ENCODE data around the gene CDYL. TPM values are rescaled to one million over a fixed set of nuclear protein-coding genes. Genes with fewer than 3 reads are reported as not detected.
"Not testable (repeated sequence)": the region's sequence is repeated elsewhere in the genome, so short reads cannot be mapped to it uniquely, and the experiment has no call there.

CDYL gene
- polyA plus RNA-seq, 1 experiment = 26.6 TPM

- no peaks in the 10 kb centered on the region for H3K27me3 ChIP-seq (ENCODE audit: control insufficient read depth, insufficient read depth, low read length)
- no peak overlapping the region for H3K4me3 ChIP-seq (ENCODE audit: low read depth, low read length)
- no peak for TF ChIP-seq CTCF (IDR thresholded peaks at IDR 0.05; ENCODE audit: low read depth, low read length)
- H3K9me3 ChIP-seq (ENCODE audit: control insufficient read depth, insufficient read depth, low read length) = peaks cover 1% of the 10 kb centered on the region; the same call in 1 of the 2 replicates
- no peak overlapping the region for H3K27ac ChIP-seq (ENCODE audit: low read depth, low read length)
- CTCF ChIA-PET = no interaction called here
- no peak for DNase-seq (ENCODE audit: low read depth, low spot score)
- POLR2A ChIA-PET = no interaction called here
Observed at GRCh38 chr6:4820704-4821276, 44.6 kb downstream of the CDYL start.

GRCh38 chr6:4822476-4822875 lies 46.3 kb downstream of the CDYL start:
- peaks cover 2% of the 10 kb centered on the region; the same call in 1 of the 2 replicates for H3K9me3 ChIP-seq (ENCODE audit: control insufficient read depth, insufficient read depth, low read length)
- ChIA-PET CTCF (no interaction called here), POLR2A (no interaction called here)
- DNase-seq (ENCODE audit: low read depth, low spot score) = no peak
- H3K4me3 ChIP-seq (ENCODE audit: low read depth, low read length) = no peak overlapping the region
- H3K27ac ChIP-seq (ENCODE audit: low read depth, low read length) = no peak overlapping the region
- no peak for TF ChIP-seq CTCF (IDR thresholded peaks at IDR 0.05; ENCODE audit: low read depth, low read length)
- H3K27me3 ChIP-seq (ENCODE audit: control insufficient read depth, insufficient read depth, low read length) = no peaks in the 10 kb centered on the region

GRCh38 chr6:4828187-4828698 lies 52.0 kb downstream of the CDYL start:
- TF ChIP-seq CTCF (IDR thresholded peaks at IDR 0.05; ENCODE audit: low read depth, low read length) = no peak
- H3K27me3 ChIP-seq (ENCODE audit: control insufficient read depth, insufficient read depth, low read length) = no peaks in the 10 kb centered on the region

GRCh38 chr6:4829089-4829488 lies 52.9 kb downstream of the CDYL start:
- Histone ChIP-seq H3K4me3 (ENCODE audit: low read depth, low read length) (no peak overlapping the region), H3K9me3 (ENCODE audit: control insufficient read depth, insufficient read depth, low read length) (peaks cover 16% of the 10 kb centered on the region; the same call in 1 of the 2 replicates), H3K27ac (ENCODE audit: low read depth, low read length) (no peak overlapping the region), H3K27me3 (ENCODE audit: control insufficient read depth, insufficient read depth, low read length) (no peaks in the 10 kb centered on the region)
- POLR2A ChIA-PET = no interaction called here
- CTCF ChIA-PET = no interaction called here
- no peak for DNase-seq (ENCODE audit: low read depth, low spot score)
- TF ChIP-seq CTCF (IDR thresholded peaks at IDR 0.05; ENCODE audit: low read depth, low read length) = no peak

More at GRCh38 chr6:4828187-4828698, 52.0 kb downstream of the CDYL start:
- H3K4me3 ChIP-seq (ENCODE audit: low read depth, low read length) = no peak overlapping the region
- ChIA-PET POLR2A (interaction anchor here (0.6 kb wide), 1 partner anchor 56 kb away, joined by 4 read pairs; no protein-coding TSS in a partner anchor), CTCF (interaction anchor here (0.7 kb wide), 1 partner anchor 318 kb away, joined by 4 read pairs; no protein-coding TSS in a partner anchor)
- no peak overlapping the region for H3K27ac ChIP-seq (ENCODE audit: low read depth, low read length)
- peaks cover 16% of the 10 kb centered on the region; the same call in 1 of the 2 replicates for H3K9me3 ChIP-seq (ENCODE audit: control insufficient read depth, insufficient read depth, low read length)
- no peak for DNase-seq (ENCODE audit: low read depth, low spot score)

- H3K4me3 ChIP-seq (ENCODE audit: low read depth, low read length); H3K27ac ChIP-seq (ENCODE audit: low read depth, low read length); H3K9me3 ChIP-seq (ENCODE audit: control insufficient read depth, insufficient read depth, low read length); H3K27me3 ChIP-seq (ENCODE audit: control insufficient read depth, insufficient read depth, low read length); DNase-seq (ENCODE audit: low read depth, low spot score); POLR2A ChIA-PET; CTCF ChIA-PET: not testable (repeated sequence)
Observed at GRCh38 chr6:4835540-4835939, 59.3 kb downstream of the CDYL start.

Data from AG04450 (cell line).